NCI-H345 treated with DMSO at 0.1 percent for 48 hours (cell line): ENCODE measurements around the gene HOXD13.

ENCODE experiments used
- DNase-seq: peaks from one replicate; lab custom pipeline; 2025; ENCODE audit not compliant: unreplicated experiment; lab: John Stamatoyannopoulos, UW

Gene HOXD13

GRCh38 chr2:176118601-176119339 lies 26.2 kb downstream of the HOXD13 start:
- no peak for DNase-seq

- no peak for DNase-seq
Observed at GRCh38 chr2:176120364-176121189, 28.1 kb downstream of the HOXD13 start.

- DNase-seq: no peak
Observed at GRCh38 chr2:176121190-176122051, 28.9 kb downstream of the HOXD13 start.

- DNase-seq: no peak
Observed at GRCh38 chr2:176122052-176122682, 29.6 kb downstream of the HOXD13 start.

- peak; percentile 31 for DNase-seq
Observed at GRCh38 chr2:176122683-176123410, 30.3 kb downstream of the HOXD13 start, which contains the start of gene HOXD9. Gene HOXD9 (plus strand): TSS chr2:176122719. CDS start chr2:176122769, 50 bp downstream.

GRCh38 chr2:176123411-176124109 lies 31.0 kb downstream of the HOXD13 start:
- DNase-seq: no peak

- no peak for DNase-seq
Observed at GRCh38 chr2:176124110-176124946, 31.8 kb downstream of the HOXD13 start.

- DNase-seq: no peak
Observed at GRCh38 chr2:176124947-176125771, 32.6 kb downstream of the HOXD13 start.

GRCh38 chr2:176125772-176126054 lies 33.2 kb downstream of the HOXD13 start:
- no peak for DNase-seq

- DNase-seq: peak; percentile 67
Observed at GRCh38 chr2:176126929-176127773, 34.6 kb downstream of the HOXD13 start.

- no peak for DNase-seq
Observed at GRCh38 chr2:176127774-176128072, 35.2 kb downstream of the HOXD13 start.

GRCh38 chr2:176128172-176128981 lies 35.9 kb downstream of the HOXD13 start:
- DNase-seq: peak; percentile 28

GRCh38 chr2:176128982-176129796 lies 36.7 kb downstream of the HOXD13 start, which contains the start of gene HOXD8:
Gene HOXD8 (plus strand): TSS chr2:176129705. CDS start chr2:176130367, 662 bp downstream.
- DNase-seq: peak; percentile 64

- DNase-seq: no peak
Observed at GRCh38 chr2:176129813-176130146, 37.3 kb downstream of the HOXD13 start.

- peak; percentile 57 for DNase-seq
Observed at GRCh38 chr2:176130147-176130956, 37.8 kb downstream of the HOXD13 start.
